H1 (cell line): Measurements from ENCODE around the gene TASP1. TPM values are rescaled to one million over a fixed set of nuclear protein-coding genes. Genes with fewer than 3 reads are reported as not detected.

Source experiments
- CTCF ChIA-PET: fragments of 300-600 bp; sonication (Branson Sonifier 250); formaldehyde crosslinking; loops from one replicate; lab custom pipeline; 2021; ENCODE audit not compliant: partially characterized antibody; lab: Charles Lee
- POLR2A ChIA-PET: fragments of 300-600 bp; sonication (Branson Sonifier 250); formaldehyde crosslinking; loops from one replicate; lab custom pipeline; 2021; ENCODE audit warnings: inconsistent platforms; ENCODE audit not compliant: partially characterized antibody; lab: Charles Lee
- DNase-seq, 2 experiments: peaks; one replicate each; pipeline versions ENCODE4 v3.0.0 to v3.0.0-alpha.2; 2010 to 2022; ENCODE audit warnings: low spot score in 2 of 2, low read depth in 1 of 2, mixed read lengths in 1 of 2
- FAIRE-seq: peaks from 2 replicates; lab custom pipeline; 2011; peaks lifted over from hg19 to GRCh38; lab: Jason Lieb, UNC
- H2AFZ ChIP-seq: 2 replicates; pipeline ENCODE4 v1.8.1; 2012; ENCODE audit warnings: low read length, inconsistent platforms
- H2AK5ac ChIP-seq: 2 replicates; pipeline ENCODE4 v1.6.1; 2013; ENCODE audit warnings: low read depth, low read length
- H2BK120ac ChIP-seq: replicated peaks from 2 replicates; pipeline ENCODE3; 2013; ENCODE audit warnings: low read depth, low read length, inconsistent platforms
- H2BK12ac ChIP-seq: 2 replicates; pipeline ENCODE4 v1.6.1; 2013; ENCODE audit warnings: low read depth, low read length
- H2BK15ac ChIP-seq: 2 replicates; pipeline ENCODE4 v1.6.1; 2013; ENCODE audit warnings: low read length
- H2BK20ac ChIP-seq: 2 replicates; pipeline ENCODE4 v1.6.1; 2013; ENCODE audit warnings: low read length
- H2BK5ac ChIP-seq: 2 replicates; pipeline ENCODE4 v1.6.1; 2013; ENCODE audit warnings: low read depth, low read length
- H3K14ac ChIP-seq: 2 replicates; pipeline ENCODE4 v1.6.1; 2013; ENCODE audit warnings: inconsistent platforms; ENCODE audit not compliant: insufficient read length
- H3K18ac ChIP-seq: 2 replicates; pipeline ENCODE4 v1.6.1; 2013; ENCODE audit warnings: low read length; ENCODE audit errors: extremely low read depth
- H3K23ac ChIP-seq: 2 replicates; pipeline ENCODE4 v1.6.1; 2013; ENCODE audit warnings: inconsistent platforms; ENCODE audit not compliant: insufficient read length
- H3K23me2 ChIP-seq: 2 replicates; pipeline ENCODE4 v1.6.1; 2013; ENCODE audit warnings: low read depth, low read length
- H3K27ac ChIP-seq: 2 replicates; pipeline ENCODE4 v1.6.1; 2011; ENCODE audit warnings: low read depth, low read length, inconsistent platforms
- H3K27me3 ChIP-seq, 4 experiments: replicated peaks in 1 of 4; 1 replicate in 1 of 4; 2 replicates in 3 of 4; pipeline versions ENCODE4 v1.6.1 to v1.8.1; 2011 to 2013; ENCODE audit warnings: low read length in 3 of 4, mild to moderate bottlenecking in 3 of 4, inconsistent platforms in 2 of 4, mixed read lengths in 2 of 4, moderate library complexity in 1 of 4; ENCODE audit not compliant: control insufficient read depth in 3 of 4, insufficient read depth in 3 of 4; ENCODE audit errors: extremely low read depth in 1 of 4
- H3K36me3 ChIP-seq, 4 experiments: 2 replicates each; pipeline versions ENCODE4 v1.6.1 to v1.8.1; 2011 to 2013; ENCODE audit warnings: mild to moderate bottlenecking in 4 of 4, low read length in 3 of 4, moderate library complexity in 2 of 4, control low read depth in 1 of 4, inconsistent platforms in 1 of 4; ENCODE audit not compliant: insufficient read depth in 4 of 4, control insufficient read depth in 2 of 4
- H3K4ac ChIP-seq: replicated peaks from 2 replicates; pipeline ENCODE3; 2013; ENCODE audit warnings: low read length, low read depth, mixed read lengths, inconsistent platforms; ENCODE audit not compliant: insufficient read length
- H3K4me1 ChIP-seq, 4 experiments: replicated peaks in 1 of 4; 1 replicate in 1 of 4; 2 replicates in 3 of 4; pipeline versions ENCODE4 v1.6.1 to v1.8.1; 2011 to 2013; ENCODE audit warnings: low read length in 3 of 4, inconsistent platforms in 2 of 4, mixed read lengths in 1 of 4; ENCODE audit not compliant: insufficient read depth in 4 of 4, control insufficient read depth in 3 of 4
- H3K4me2 ChIP-seq, 2 experiments: 2 replicates each; pipeline versions ENCODE4 v1.6.1 to v1.8.1; 2011 to 2013; ENCODE audit warnings: low read depth in 2 of 2, low read length in 2 of 2, control low read depth in 1 of 2, inconsistent platforms in 1 of 2, mild to moderate bottlenecking in 1 of 2; ENCODE audit not compliant: insufficient read depth in 1 of 2
- H3K4me3 ChIP-seq, 4 experiments: fragments of 200-600, 300-600 bp in 1 of 4; sonication (generic), shearing (Covaris generic), sonication (Bioruptor Twin) in 1 of 4; 2 replicates each; pipeline versions ENCODE4 v1.5.1 to v1.8.1; 2011 to 2016; ENCODE audit warnings: low read length in 4 of 4, low read depth in 3 of 4, control low read depth in 2 of 4, inconsistent platforms in 2 of 4, mild to moderate bottlenecking in 2 of 4, mixed read lengths in 1 of 4, moderate library complexity in 1 of 4; ENCODE audit not compliant: insufficient read depth in 2 of 4; ENCODE audit errors: extremely low read depth in 1 of 4
- H3K56ac ChIP-seq: replicated peaks from 2 replicates; pipeline ENCODE3; 2013; ENCODE audit warnings: low read depth, mild to moderate bottlenecking, mixed read lengths, low read length, inconsistent platforms; ENCODE audit not compliant: insufficient read length
- H3K79me1 ChIP-seq: 2 replicates; pipeline ENCODE4 v1.6.1; 2013; ENCODE audit warnings: low read depth, low read length, control low read depth
- H3K79me2 ChIP-seq, 2 experiments: 2 replicates each; pipeline versions ENCODE4 v1.6.1 to v1.8.1; 2012 to 2013; ENCODE audit warnings: low read length in 2 of 2, mild to moderate bottlenecking in 2 of 2, inconsistent platforms in 1 of 2; ENCODE audit not compliant: insufficient read depth in 2 of 2, control insufficient read depth in 1 of 2
- H3K9ac ChIP-seq, 4 experiments: replicated peaks in 1 of 4; 1 replicate in 1 of 4; 2 replicates in 3 of 4; pipeline versions ENCODE4 v1.6.1 to v1.8.1; 2011 to 2013; ENCODE audit warnings: low read depth in 3 of 4, low read length in 3 of 4, control low read depth in 2 of 4, mild to moderate bottlenecking in 2 of 4, moderate library complexity in 2 of 4, inconsistent platforms in 1 of 4; ENCODE audit errors: extremely low read depth in 1 of 4
- H3K9me3 ChIP-seq, 2 experiments: 2 replicates each; pipeline versions ENCODE4 v1.6.1 to v1.8.1; 2012 to 2013; ENCODE audit warnings: mild to moderate bottlenecking in 2 of 2, moderate library complexity in 2 of 2, control low read depth in 1 of 2, inconsistent platforms in 1 of 2, low read depth in 1 of 2, low read length in 1 of 2, mixed read lengths in 1 of 2; ENCODE audit not compliant: insufficient read depth in 2 of 2
- H4K20me1 ChIP-seq, 2 experiments: replicated peaks in 1 of 2; 2 replicates each; pipeline versions ENCODE3 to v1.8.1; 2011 to 2013; ENCODE audit warnings: inconsistent platforms in 2 of 2, low read length in 2 of 2, mild to moderate bottlenecking in 1 of 2; ENCODE audit not compliant: insufficient read depth in 2 of 2, control insufficient read depth in 1 of 2
- H4K5ac ChIP-seq: 2 replicates; pipeline ENCODE4 v1.6.1; 2013; ENCODE audit warnings: low read length, low read depth, mixed read lengths, inconsistent platforms; ENCODE audit not compliant: insufficient read length
- H4K8ac ChIP-seq: 2 replicates; pipeline ENCODE4 v1.8.0; 2013; ENCODE audit warnings: mild to moderate bottlenecking, moderate library complexity, low read length, inconsistent platforms; ENCODE audit not compliant: insufficient read depth; ENCODE audit errors: extremely low read depth
- H4K91ac ChIP-seq: replicated peaks from 2 replicates; pipeline ENCODE3; 2013; ENCODE audit warnings: low read length, mixed read lengths, inconsistent platforms; ENCODE audit not compliant: insufficient read length
- ATF3 ChIP-seq: IDR thresholded peaks from 2 replicates; pipeline ENCODE4 v1.6.1; 2011; ENCODE audit warnings: low read depth, mild to moderate bottlenecking, low read length; ENCODE audit not compliant: insufficient read depth
- BCL11A ChIP-seq, 2 experiments: IDR thresholded peaks; one replicate each; pipeline ENCODE4 v1.6.1; 2011; ENCODE audit warnings: low read depth in 2 of 2, low read length in 2 of 2, mild to moderate bottlenecking in 2 of 2
- CBX8 ChIP-seq: fragments of 300-800, 300-1000 bp; sonication (generic); IDR thresholded peaks from 2 replicates; pipeline ENCODE4 v1.7.1; 2016; ENCODE audit warnings: low read depth, low read length, borderline replicate concordance
- CHD1 ChIP-seq: IDR thresholded peaks from 2 replicates; pipeline ENCODE4 v1.6.1; 2012; ENCODE audit warnings: low read depth, low read length, improper control_type of control experiment
- CHD2 ChIP-seq: IDR thresholded peaks from 2 replicates; pipeline ENCODE4 v1.6.1; 2012; ENCODE audit warnings: low read length, improper control_type of control experiment
- HDAC6 ChIP-seq: IDR thresholded peaks from one replicate; pipeline ENCODE4 v1.7.1; 2012; ENCODE audit warnings: low read depth, mild to moderate bottlenecking, inconsistent platforms, low read length, moderate library complexity
- JUND ChIP-seq: IDR thresholded peaks from 2 replicates; pipeline ENCODE4 v1.6.1; 2011; ENCODE audit warnings: mild to moderate bottlenecking, improper control_type of control experiment, low read length
- NANOG ChIP-seq: IDR thresholded peaks from 2 replicates; pipeline ENCODE4 v1.6.1; 2011; ENCODE audit warnings: low read length, low read depth, mild to moderate bottlenecking, inconsistent platforms; ENCODE audit not compliant: insufficient read depth, poor library complexity, severe bottlenecking
- RNF2 ChIP-seq: fragments of 200-900, 300-1000 bp; sonication (generic); IDR thresholded peaks from 2 replicates; pipeline ENCODE4 v1.7.1; 2016; ENCODE audit warnings: borderline replicate concordance, low read depth, mild to moderate bottlenecking, antibody characterized with exemption, low read length; ENCODE audit not compliant: poor library complexity, severe bottlenecking; ENCODE audit errors: missing control alignments
- SIN3A ChIP-seq, 2 experiments: IDR thresholded peaks in 1 of 2; conservative IDR thresholded peaks in 1 of 2; 2 replicates each; pipeline ENCODE4 v1.6.1; 2011 to 2012; ENCODE audit warnings: low read length in 2 of 2, improper control_type of control experiment in 1 of 2, low read depth in 1 of 2, mild to moderate bottlenecking in 1 of 2
- SIRT6 ChIP-seq: IDR thresholded peaks from one replicate; pipeline ENCODE4 v1.7.1; 2012; ENCODE audit warnings: low read length, inconsistent platforms
- SP1 ChIP-seq: IDR thresholded peaks from 2 replicates; pipeline ENCODE4 v1.6.1; 2011; ENCODE audit warnings: low read depth, low read length
- SUZ12 ChIP-seq: fragments of 200-600 bp; sonication (generic); IDR thresholded peaks from 2 replicates; pipeline ENCODE4 v1.6.1; 2012; ENCODE audit warnings: mild to moderate bottlenecking, inconsistent platforms, low read length, moderate library complexity, mixed read lengths
- TAF1 ChIP-seq: IDR thresholded peaks from 2 replicates; pipeline ENCODE4 v1.6.1; 2011; ENCODE audit warnings: mild to moderate bottlenecking, low read depth, low read length
- WGBS, 2 experiments: shearing (Covaris generic) in 1 of 2; methylation state at CpG; one replicate each; pipeline versions ENCODE4 v1.1.6 to v1.1.7; 2013 to 2015; ENCODE audit warnings: low lambda C conversion rate in 2 of 2, mixed read lengths in 2 of 2, inconsistent platforms in 1 of 2, low coverage in 1 of 2, missing lambda C conversion rate in 1 of 2; ENCODE audit not compliant: insufficient replicate concordance in 2 of 2, insufficient coverage in 1 of 2, insufficient read length in 1 of 2; ENCODE audit errors: extremely low coverage in 1 of 2, missing lambda C conversion rate in 1 of 2; 5-methylcytosine and 5-hydroxymethylcytosine counted together
- polyA plus RNA-seq, 7 experiments: library from polyadenylated mRNA; depleted of rRNA in 3 of 7; stranded (reverse) in 5 of 7; unstranded in 2 of 7; fragments of >200 nt in 5 of 7; fragments of 200-250 nt in 2 of 7; gene quantifications; 1 replicate in 5 of 7; 2 replicates in 1 of 7; 4 replicates in 1 of 7; pipeline versions ENCODE4 v1.2.1 to v1.2.3, GENCODE V29; 2011 to 2013; ENCODE audit warnings: missing spikeins in 2 of 7, mixed read lengths in 2 of 7
- total RNA-seq: library from RNA; stranded (reverse); fragmentation: NEBNext Ultra II Directional; extraction: Animal tissue kit (Norgen Biotek cat#: 25700); gene quantifications from 2 replicates; pipeline ENCODE4 v1.2.1, GENCODE V29; 2021

The TASP1 gene
- total and polyA plus RNA-seq, 2 of the 8 experiments (the other 6 are each of a cell fraction or from before 2014, with no cell fraction given): 4.5 to 10.9 TPM

DNA sequence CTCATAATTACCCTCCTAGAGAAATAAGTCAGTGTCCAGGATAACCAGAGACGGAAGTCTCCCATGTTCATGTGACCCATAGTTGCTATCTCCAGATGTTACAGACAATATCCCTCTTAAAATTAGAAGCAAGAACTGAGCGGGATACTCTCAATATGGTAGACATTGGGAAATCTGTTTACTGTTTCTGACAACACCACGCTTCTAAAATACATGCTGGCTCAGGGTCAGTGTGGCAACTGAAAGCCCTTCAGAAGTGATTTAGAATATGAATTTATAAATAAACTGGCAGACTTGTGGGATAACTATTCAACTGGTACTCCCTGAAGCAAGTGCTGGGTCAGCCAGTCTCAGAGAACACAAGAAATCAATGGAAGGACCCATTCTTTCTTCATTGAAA, 108.6 kb downstream of the TASP1 start:
- no peak overlapping the region for H4K91ac ChIP-seq
- H3K27ac ChIP-seq: no peak overlapping the region
- H2BK120ac ChIP-seq: no peak overlapping the region
- ChIA-PET POLR2A (no interaction called here), CTCF (interaction anchor here (1.2 to 2.6 kb wide), 3 partner anchors 9 to 205 kb away, joined by 4 to 17 read pairs (median 5); no protein-coding TSS in a partner anchor)
- DNase-seq (no peak), FAIRE-seq (no peak)
- H3K36me3 ChIP-seq: peaks cover 0 to 3% (median 0%) of the 10 kb centered on the region in 4 experiments; a peak in 1 of 8 replicates
- H3K4me1 ChIP-seq: no peaks in the 10 kb centered on the region
- no peak overlapping the region for H3K9ac ChIP-seq
- H3K14ac ChIP-seq: no peak overlapping the region
- no peaks in the 10 kb centered on the region for H3K79me1 ChIP-seq
- H2BK5ac ChIP-seq: no peak overlapping the region
- H3K56ac ChIP-seq: no peak overlapping the region
- H4K8ac ChIP-seq: no peak overlapping the region
- H3K27me3 ChIP-seq: no peaks in the 10 kb centered on the region
- H3K9me3 ChIP-seq: no peaks in the 10 kb centered on the region
- 94% methylated on average over 3 of the region's 3 CpGs; no CpG with 5 or more reads in 1 of the 2 experiments for WGBS, 2 experiments
- no peak overlapping the region for H2AK5ac ChIP-seq
- no peaks in the 10 kb centered on the region; the same call in 1 of the 2 replicates for H3K23me2 ChIP-seq
- H3K79me2 ChIP-seq: no peaks in the 10 kb centered on the region
- no peak overlapping the region for H3K23ac ChIP-seq
- no peak overlapping the region for H4K5ac ChIP-seq
- H3K4me2 ChIP-seq: no peak overlapping the region
- H3K4ac ChIP-seq: no peak overlapping the region
- no peak overlapping the region for H2BK12ac ChIP-seq
- H4K20me1 ChIP-seq: no peaks in the 10 kb centered on the region
- H2AFZ ChIP-seq: no peak overlapping the region
- H2BK15ac ChIP-seq: no peak overlapping the region
- H2BK20ac ChIP-seq: no peak overlapping the region
- H3K4me3 ChIP-seq: no peak overlapping the region
- no peak overlapping the region for H3K18ac ChIP-seq
- TF ChIP-seq JUND (no peak), RNF2 (no peak), CHD1 (no peak), SUZ12 (no peak), TAF1 (no peak), SIN3A (conservative IDR thresholded peaks at IDR 0.05 in 1 of 2, IDR thresholded peaks at IDR 0.05 in 1 of 2; ENCODE audit: low read depth in 1 of 2, low read length in 2 of 2) (no peak), BCL11A (IDR thresholded peaks at IDR 0.05; ENCODE audit: low read depth in 2 of 2, low read length in 2 of 2) (no peak), SIRT6 (no peak), ATF3 (no peak), CBX8 (no peak), SP1 (no peak), CHD2 (no peak), NANOG (no peak), HDAC6 (no peak)
